Ovary (tissue), 3 donors: ENCODE measurements around the gene TSACC.

Source experiments
- CTCF ChIP-seq, 3 donors: fragments of 450-650 bp in 2 of 3; fragments of 200-600 bp in 1 of 3; IDR thresholded peaks; one replicate each; pipeline versions ENCODE4 v1.5.1 to v1.8.0; 2016 to 2022; ENCODE audit warnings: antibody characterized with exemption in 3 of 3, mild to moderate bottlenecking in 1 of 3
- POLR2A ChIP-seq: fragments of 450-650 bp; IDR thresholded peaks from one replicate; pipeline ENCODE4 v1.6.1; 2017; ENCODE audit warnings: antibody characterized with exemption, mild to moderate bottlenecking, moderate library complexity
- donor health status: DM: no; HTN: no; CAD: no.

- TF ChIP-seq POLR2A (no peak), CTCF (IDR thresholded peaks at IDR 0.05) (peak; percentile 28 to 84 (median 77))
Observed at GRCh38 chr1:156385534-156386031, 47.3 kb downstream of the TSACC start.
